ENCODE measurements around the gene CTPS2.
"Not testable (repeated sequence)": the region's sequence is repeated elsewhere in the genome, so short reads cannot be mapped to it uniquely, and the experiment has no call there.

Gene CTPS2

DNA sequence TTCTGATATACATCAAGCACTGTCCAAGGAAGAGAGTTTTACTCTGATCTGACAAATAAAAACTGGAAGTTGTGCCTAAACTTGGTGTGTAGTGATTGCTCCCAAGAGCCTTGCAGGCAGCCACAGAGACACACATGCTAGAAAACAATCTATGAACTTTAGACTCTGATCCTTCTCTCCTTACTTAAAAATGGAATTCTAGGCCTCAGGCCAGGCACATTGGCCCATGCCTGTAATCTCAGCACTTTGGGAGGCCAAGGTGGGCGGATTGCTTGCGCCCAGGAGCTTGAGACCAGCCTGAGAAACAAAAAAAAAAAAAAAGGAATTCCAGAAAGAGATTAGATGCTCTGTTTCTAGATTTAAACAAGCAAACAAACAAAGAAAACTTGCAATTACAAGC lies 108.1 kb downstream of the CTPS2 start:
- Mint-ChIP-seq H3K9me3 (peaks cover 8% of the 10 kb centered on the region), H3K27me3 (ENCODE audit: low read depth, poor library complexity) (no peaks in the 10 kb centered on the region), H3K4me3 (no peak overlapping the region), H3K4me1 (peaks cover 5% of the 10 kb centered on the region), H3K27ac (peak overlapping the region; percentile 68), H3K36me3 (ENCODE audit: low read depth) (peaks cover 86% of the 10 kb centered on the region)
- TF ChIP-seq, protein P1, sequence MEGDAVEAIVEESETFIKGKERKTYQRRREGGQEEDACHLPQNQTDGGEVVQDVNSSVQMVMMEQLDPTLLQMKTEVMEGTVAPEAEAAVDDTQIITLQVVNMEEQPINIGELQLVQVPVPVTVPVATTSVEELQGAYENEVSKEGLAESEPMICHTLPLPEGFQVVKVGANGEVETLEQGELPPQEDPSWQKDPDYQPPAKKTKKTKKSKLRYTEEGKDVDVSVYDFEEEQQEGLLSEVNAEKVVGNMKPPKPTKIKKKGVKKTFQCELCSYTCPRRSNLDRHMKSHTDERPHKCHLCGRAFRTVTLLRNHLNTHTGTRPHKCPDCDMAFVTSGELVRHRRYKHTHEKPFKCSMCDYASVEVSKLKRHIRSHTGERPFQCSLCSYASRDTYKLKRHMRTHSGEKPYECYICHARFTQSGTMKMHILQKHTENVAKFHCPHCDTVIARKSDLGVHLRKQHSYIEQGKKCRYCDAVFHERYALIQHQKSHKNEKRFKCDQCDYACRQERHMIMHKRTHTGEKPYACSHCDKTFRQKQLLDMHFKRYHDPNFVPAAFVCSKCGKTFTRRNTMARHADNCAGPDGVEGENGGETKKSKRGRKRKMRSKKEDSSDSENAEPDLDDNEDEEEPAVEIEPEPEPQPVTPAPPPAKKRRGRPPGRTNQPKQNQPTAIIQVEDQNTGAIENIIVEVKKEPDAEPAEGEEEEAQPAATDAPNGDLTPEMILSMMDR (IDR thresholded peaks at IDR 0.05), result no peak
- no peak for DNase-seq

DNA sequence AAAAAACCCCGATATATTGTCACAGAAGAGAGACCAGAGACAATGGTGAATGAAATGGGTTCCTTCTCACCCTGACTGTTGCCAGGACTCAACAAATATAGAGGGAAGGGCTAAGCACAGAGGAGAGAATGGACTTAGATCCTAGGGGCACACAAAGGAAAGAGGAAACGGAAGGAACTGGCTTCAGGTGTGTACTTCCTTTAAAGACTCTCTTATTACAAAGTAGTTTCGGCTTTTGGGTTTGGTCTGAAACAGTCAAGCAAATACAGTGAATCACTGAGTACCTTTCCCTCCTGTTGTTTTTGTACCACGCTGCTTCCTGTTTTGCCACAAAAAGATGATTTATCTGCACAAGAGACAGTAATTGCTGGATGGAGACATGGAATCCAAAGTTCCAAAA lies 108.6 kb downstream of the CTPS2 start:
- H3K4me3 Mint-ChIP-seq, result no peak overlapping the region
- DNase-seq, result no peak
- H3K36me3 Mint-ChIP-seq (ENCODE audit: low read depth), result peaks cover 86% of the 10 kb centered on the region
- H3K4me1 Mint-ChIP-seq, result peaks cover 5% of the 10 kb centered on the region
- no peaks in the 10 kb centered on the region for H3K27me3 Mint-ChIP-seq (ENCODE audit: low read depth, poor library complexity)
- TF ChIP-seq, protein P1 (IDR thresholded peaks at IDR 0.05), result no peak
- peak overlapping the region; percentile 68 for H3K27ac Mint-ChIP-seq
- peaks cover 11% of the 10 kb centered on the region for H3K9me3 Mint-ChIP-seq

DNA sequence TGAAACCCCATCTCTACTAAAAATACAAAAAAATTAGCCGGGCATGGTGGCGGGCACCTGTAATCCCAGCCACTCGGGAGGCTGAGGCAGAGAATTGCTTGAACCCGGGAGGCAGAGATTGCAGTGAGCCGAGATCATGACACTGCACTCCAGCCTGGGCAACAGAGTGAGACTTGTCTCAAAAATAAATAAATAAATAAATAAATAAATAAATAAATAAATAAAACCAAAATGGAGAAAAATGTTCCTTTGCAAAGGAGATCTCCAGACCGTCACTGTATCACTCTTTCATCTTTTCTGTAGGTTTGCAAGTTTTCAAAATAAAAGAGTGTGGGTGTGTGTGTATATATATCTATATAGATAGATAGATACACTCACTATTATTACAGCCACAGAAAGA lies 109.2 kb downstream of the CTPS2 start:
- DNase-seq; H3K4me1 Mint-ChIP-seq; H3K27me3 Mint-ChIP-seq (ENCODE audit: low read depth, poor library complexity); H3K27ac Mint-ChIP-seq; H3K4me3 Mint-ChIP-seq: not testable (repeated sequence)
- Mint-ChIP-seq H3K9me3 (peaks cover 11% of the 10 kb centered on the region), H3K36me3 (ENCODE audit: low read depth) (peaks cover 83% of the 10 kb centered on the region)

GRCh38 chrX:16601885-16602284 lies 110.6 kb downstream of the CTPS2 start:
- Mint-ChIP-seq H3K27me3 (ENCODE audit: low read depth, poor library complexity) (no peaks in the 10 kb centered on the region), H3K36me3 (ENCODE audit: low read depth) (peaks cover 86% of the 10 kb centered on the region), H3K27ac (peak overlapping the region; percentile 64), H3K4me1 (peaks cover 5% of the 10 kb centered on the region), H3K4me3 (no peak overlapping the region), H3K9me3 (peaks cover 20% of the 10 kb centered on the region)
- TF ChIP-seq, protein P1 (IDR thresholded peaks at IDR 0.05), result no peak
- no peak for DNase-seq

GRCh38 chrX:16594490-16594889 lies 118.0 kb downstream of the CTPS2 start:
- H3K4me3 Mint-ChIP-seq, result no peak overlapping the region
- no peak overlapping the region for H3K27ac Mint-ChIP-seq
- H3K27me3 Mint-ChIP-seq (ENCODE audit: low read depth, poor library complexity), result no peaks in the 10 kb centered on the region
- peaks cover 87% of the 10 kb centered on the region for H3K36me3 Mint-ChIP-seq (ENCODE audit: low read depth)
- DNase-seq, result no peak
- TF ChIP-seq, protein P1 (IDR thresholded peaks at IDR 0.05), result no peak
- H3K9me3 Mint-ChIP-seq, result peaks cover 28% of the 10 kb centered on the region
- no peaks in the 10 kb centered on the region for H3K4me1 Mint-ChIP-seq

GRCh38 chrX:16593801-16594200 lies 118.7 kb downstream of the CTPS2 start:
- Mint-ChIP-seq H3K9me3 (peaks cover 25% of the 10 kb centered on the region), H3K4me3 (no peak overlapping the region), H3K4me1 (no peaks in the 10 kb centered on the region), H3K36me3 (ENCODE audit: low read depth) (peaks cover 87% of the 10 kb centered on the region), H3K27me3 (ENCODE audit: low read depth, poor library complexity) (no peaks in the 10 kb centered on the region), H3K27ac (no peak overlapping the region)
- DNase-seq, result no peak
- TF ChIP-seq, protein P1 (IDR thresholded peaks at IDR 0.05), result no peak

Data from nephron progenitor cell (in vitro differentiated cells).